Stimulated activated CD4-positive, alpha-beta T cell treated with anti-CD3 and anti-CD28 coated beads, Interleukin-4, amount 100 ng/mL, for 24 hours (primary cell): Measurements from ENCODE around the gene TPP1.

Experiments used
- DNase-seq: peaks from one replicate; pipeline ENCODE4 v3.0.0-alpha.2; 2020

TPP1 gene

DNA sequence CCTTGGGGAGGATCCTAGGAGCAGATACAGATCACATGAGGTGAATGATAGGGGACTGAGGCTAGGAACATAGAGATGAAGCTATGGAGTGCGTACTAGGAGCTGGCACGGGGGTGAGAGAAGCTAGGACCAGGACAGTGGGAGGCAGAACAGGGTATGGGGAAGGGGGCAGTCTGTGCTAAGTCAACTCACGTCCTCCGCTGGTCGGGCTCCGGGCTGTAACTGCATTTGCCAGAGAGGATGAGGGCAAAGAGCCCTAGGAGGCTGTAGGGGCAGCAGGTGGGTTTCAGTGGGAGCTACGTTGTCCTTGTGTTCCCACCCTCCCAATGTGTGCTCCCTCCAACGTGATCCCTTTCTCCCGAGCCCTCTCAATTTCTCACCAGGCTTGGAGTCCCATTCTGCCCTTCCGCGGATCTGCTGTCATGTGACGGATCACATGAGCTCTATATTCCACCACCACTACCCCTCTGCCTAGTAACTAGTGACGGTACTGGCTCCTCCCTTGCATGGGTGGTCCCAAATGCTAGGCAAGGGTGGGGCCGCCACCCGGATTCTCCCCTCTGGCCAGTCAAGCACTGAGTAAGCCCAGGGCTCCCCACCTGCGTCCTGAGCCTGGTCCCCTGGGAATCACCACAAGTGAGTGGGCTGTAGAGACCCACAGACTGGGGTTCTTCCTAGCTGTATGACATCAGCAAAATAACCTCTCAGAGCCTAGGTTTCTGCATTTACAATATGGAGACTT, at the start of gene TPP1:
TPP1 (minus strand) TSS at position 419 of the 742 bp plus-strand sequence; CDS start at position 397, 22 bp downstream.
- DNase-seq: peak; percentile 91

- peak; percentile 44 for DNase-seq
These were observed 48.6 kb upstream of the TPP1 start for GRCh38 chr11:6667733-6668374.

DNA sequence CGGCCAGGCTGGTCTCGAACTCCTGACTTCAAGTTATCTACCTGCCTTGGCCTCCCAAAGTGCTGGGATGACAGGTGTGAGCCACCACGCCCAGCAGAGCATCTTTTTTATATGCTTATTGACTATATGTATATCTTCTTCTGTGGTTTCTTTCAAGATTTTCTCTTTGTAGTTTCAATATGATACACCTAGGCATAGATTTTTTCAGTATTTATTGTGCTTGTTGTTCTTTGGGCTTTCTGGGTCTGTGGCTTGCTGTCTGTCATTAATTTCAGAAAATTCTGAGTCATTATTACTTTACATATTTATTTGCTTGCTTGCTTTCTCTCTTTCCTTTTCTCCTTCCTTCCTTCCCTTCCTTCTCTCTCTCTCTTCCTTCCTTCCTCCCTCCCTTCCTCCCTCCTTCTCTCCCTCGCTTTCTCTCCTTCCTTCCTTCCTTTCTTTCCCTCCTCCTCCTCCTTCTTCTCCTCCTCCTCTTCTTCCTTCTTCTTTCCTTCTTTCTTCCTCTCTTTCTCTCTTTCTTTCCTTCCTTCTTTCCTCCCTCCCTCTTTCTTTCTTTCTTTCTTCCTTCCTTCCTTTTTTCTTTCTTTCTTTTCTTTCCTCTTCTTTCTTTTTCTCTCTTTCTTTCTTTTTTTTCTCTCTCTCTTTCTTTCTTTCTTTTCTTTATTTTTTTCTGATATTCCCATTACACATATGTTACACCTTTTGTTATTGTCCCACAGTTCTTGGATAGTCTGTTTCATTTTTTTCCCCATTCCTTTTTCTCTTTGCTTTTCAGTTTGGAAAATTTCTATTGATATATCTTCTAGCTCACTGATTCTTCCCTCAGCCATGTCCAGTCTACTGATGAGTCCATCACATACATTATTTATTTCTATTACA, 47.3 kb upstream of the TPP1 start:
- DNase-seq: no peak

GRCh38 chr11:6664551-6664950, 45.3 kb upstream of the TPP1 start:
- DNase-seq: no peak

DNA sequence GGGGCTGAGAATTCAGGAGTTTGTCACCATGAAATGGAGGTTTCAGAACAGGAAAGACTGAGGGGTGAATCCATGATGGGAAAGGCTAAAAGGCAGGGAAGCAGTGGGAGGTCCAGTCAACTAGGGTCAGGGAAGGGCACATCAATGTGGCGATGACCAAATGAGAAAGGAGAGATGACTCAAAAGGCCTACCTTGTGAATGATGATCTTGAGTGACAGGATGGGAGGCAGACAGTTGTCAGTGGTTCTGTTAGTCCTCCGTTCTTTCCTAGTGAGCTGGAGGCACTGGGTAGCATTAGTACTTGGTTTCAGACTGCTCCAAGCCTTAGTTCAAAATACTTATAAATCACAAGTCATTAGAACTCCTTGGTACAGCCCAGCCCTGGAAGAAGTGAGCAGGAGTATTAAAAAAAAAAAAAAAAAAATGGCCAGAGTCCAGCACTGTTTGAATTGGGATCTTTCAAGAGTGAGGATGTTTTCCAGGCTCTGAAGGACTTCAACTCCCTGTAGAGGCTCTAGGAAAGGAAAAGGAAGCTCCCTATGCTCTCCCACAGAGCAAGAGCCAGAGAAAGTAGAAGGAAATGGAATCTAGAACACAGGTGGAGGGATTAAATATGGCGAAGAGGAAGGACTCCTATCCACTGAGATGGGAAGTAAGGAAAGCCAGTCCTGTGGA, 44.7 kb upstream of the TPP1 start:
- DNase-seq: no peak

- DNase-seq: no peak
These were observed 41.5 kb upstream of the TPP1 start for GRCh38 chr11:6660712-6661111.

DNA sequence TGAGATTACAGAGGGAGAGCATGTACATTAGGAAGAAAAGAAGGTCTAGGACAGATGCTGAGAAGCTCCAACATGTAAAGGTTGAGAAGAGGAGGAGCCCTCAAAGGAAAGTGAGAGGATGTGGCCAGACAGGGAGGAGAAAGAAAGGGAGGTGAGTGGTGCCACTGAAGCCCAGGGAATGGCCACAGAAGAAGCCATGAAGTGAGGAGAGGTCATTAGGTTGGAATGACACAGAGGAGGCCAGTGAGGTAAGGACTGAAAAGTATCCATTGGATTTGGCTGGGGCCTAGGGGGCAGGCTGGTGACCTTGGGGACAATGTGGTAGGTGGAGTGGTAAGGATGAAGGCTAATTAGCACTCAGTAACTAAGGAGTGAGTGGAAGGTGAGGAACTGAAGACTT, 39.4 kb upstream of the TPP1 start:
- DNase-seq: no peak

GRCh38 chr11:6657346-6657745, 38.1 kb upstream of the TPP1 start:
- no peak for DNase-seq

DNA sequence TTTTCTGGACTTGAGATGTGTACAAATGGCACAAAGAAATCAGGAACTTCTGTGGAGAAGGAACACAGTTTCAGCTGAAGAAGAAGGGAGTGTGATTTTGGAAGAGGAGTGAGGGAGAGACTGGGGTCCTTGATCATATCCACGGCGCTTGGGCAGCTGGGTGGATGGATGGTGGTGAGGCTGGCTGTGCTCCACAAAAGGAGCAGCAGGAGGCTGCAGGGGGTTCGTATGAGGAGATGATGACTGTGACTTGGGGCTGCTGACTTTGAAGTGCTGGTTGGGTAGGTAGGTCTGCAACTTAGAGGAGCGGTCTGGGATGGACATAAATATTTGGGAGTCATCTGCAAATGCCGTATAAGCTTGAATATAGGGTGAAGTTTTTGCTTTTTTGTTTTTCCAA, 37.7 kb upstream of the TPP1 start:
- DNase-seq: no peak

DNA sequence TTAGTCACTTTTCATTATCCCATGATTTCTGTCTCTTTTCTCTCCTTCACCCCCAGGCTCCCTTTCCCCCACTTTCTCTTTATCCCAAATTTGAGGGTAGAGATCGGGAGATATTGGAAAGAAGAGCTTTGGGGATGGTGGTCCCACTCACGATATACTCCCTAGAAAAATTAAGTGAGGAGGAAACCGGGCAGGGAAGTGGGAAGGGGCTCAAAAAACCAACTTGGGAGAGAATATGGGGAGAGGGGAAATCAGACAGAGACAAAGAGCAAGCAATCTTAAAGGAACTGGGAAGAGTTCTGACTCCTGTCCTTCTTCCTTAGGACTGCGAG, 37.3 kb upstream of the TPP1 start:
- DNase-seq: no peak

DNA sequence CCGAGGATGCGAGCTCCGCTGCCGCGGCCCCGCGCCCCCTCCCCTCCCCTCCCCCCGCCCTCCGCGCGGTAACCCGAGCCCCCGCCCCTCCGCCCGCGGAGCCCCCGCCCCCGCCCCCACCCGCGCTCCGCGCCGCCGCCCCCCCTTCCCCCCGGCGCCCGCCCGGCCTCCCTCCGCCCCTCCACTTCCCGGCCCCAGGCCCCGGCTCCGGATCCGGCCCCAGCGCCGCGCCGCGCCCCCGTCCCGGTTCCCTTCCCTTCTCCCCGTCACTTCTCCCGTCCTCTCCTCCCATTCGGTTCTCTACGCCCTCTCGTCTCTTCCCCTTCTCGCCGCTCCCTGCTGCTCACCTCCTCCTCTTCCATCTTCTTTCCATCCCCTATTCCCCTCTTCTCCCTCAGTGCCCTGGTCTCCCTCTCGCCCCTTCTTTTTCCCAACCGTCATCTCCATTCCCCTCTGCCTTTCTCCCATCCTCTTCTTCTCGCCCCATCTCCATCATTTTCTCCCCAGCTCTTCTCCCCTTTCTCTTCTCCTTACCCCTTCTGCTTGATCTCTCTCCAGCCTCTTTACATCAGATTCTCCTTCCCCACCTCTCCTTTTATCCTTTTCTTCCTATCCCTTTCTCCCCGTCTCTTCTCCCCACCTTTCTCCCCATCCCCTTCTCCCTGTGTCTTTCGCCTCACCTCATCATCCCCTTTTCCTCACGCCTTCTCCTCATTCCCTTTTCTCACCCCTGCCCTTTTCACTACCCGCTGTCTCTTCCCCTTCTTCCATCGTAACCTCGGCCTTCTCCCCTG, 36.8 kb upstream of the TPP1 start, which contains the start of gene DCHS1:
DCHS1 (minus strand) TSS at position 20 of the 794 bp plus-strand sequence. CDS start 14,196 bp downstream, outside the sequence.
- no peak for DNase-seq

- DNase-seq: peak; percentile 28
These were observed 36.0 kb upstream of the TPP1 start for GRCh38 chr11:6655020-6655789.

DNA sequence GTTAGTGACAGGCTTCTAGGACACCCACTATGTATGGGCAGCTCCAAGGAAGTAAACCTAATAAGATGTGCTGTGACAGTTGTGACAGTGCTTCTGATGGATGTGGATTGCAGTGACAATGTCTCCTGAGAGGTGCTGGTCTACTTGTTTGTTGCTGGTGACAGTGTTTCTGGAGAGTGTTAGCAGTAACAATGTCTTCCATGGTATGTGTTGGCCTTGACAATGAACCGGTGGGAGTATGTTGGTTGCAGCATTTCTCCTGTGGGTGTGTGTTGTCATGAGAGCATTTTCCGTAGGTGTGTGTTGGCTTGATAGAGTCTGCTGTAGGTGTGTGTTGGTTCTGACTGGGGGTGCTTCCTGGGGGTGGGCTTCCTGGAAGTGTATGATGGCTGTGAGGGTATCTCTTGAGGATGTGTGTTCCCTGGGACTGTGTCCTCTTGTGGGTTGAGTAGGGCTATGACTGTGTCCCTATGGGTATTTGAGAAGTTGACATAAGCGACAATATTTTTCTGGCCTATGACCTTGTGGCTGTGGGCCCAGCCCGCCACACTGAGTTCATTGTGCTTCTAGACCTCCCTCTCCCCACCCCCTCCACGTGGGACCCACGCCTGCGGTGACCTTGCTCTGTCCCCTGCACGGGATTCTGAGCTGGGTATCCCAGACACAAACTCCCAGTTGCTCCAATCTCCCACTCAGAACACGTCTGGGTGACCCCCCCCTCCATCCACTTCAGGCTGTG, 35.2 kb upstream of the TPP1 start:
- DNase-seq: no peak

- DNase-seq: no peak
These were observed 34.4 kb upstream of the TPP1 start for GRCh38 chr11:6653656-6654055.

- no peak for DNase-seq
These were observed 33.9 kb upstream of the TPP1 start for GRCh38 chr11:6653097-6653496.

GRCh38 chr11:6652182-6652581, 33.0 kb upstream of the TPP1 start:
- no peak for DNase-seq

DNA sequence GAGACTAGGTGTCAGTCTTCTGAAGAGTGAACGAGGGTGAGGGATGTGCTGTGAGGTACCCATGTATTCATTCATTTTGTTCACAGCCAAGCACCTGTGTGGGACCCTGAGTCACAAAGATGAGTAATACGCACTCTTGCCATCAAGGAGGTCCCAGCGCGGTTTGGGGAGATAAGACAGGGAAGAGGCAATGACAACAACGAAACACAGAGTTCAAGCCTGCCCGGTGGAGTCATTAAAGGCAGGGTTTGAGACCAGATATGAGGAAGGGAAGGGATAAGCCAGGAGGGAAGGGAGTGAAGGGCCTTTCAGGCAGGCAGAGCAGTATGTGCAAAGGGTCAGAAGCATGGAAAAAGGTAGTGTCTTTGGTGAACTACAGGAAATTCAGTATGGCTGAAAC, 31.8 kb upstream of the TPP1 start:
- peak; percentile 37 for DNase-seq

DNA sequence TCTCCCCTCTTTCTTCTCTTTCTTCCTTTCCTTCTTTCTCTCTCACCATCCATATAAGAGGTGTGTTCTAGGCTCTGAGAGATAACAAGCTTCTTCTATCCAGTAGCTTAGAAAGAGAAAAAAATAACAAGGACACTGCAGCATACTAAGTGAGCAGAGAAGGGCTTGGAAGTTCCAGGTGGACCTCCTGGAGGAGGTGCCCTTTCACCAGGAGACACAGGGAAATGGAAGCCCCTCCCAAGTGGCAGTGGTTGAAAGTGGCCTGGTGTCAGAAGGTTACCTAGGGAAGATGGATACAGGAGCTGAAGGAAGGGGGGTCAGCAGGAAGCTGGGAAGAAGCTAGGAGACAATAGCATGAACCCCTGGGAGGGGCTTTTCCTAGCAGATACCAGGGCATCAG, 30.9 kb upstream of the TPP1 start:
- no peak for DNase-seq

DNA sequence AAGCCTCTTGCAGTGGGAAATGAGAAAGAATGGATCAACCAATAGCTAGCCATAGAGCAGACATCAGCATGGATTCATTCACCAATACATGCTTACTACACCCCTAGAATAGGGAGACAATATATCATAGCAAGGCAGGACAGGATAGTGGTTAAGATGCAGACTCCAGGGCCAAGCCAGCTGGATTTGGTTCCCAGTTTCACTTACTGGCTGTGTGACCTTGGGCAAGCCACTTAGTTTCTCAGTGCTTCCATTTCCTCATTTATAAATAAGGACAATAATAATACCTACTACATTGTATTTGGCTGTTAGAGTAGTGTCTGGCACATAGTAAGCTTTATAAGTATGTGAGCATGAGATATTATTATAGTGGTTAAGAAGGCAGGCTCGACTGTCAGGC, 29.3 kb upstream of the TPP1 start:
- DNase-seq: no peak

GRCh38 chr11:6647836-6648235, 28.6 kb upstream of the TPP1 start:
- no peak for DNase-seq
